Activated T-cell treated with anti-CD3 and anti-CD28 coated beads, Interleukin-2, amount 50 U/mL, for 4 hours (primary cell): ENCODE results near the gene CLDN16. TPM values are rescaled to one million over a fixed set of nuclear protein-coding genes. Genes with fewer than 3 reads are reported as not detected.
A peak's percentile ranks its signal among the peaks of the same experiment; 100 is the strongest.

Experiments
- ATAC-seq, 2 donors: fragments of 200-7000 bp; cut with Tn5 transposase; one replicate each; pipeline ENCODE4 v1.10.0; 2021
- DNase-seq: peaks from one replicate; pipeline ENCODE4 v3.0.0-alpha.2; 2020
- H3K27me3 Mint-ChIP-seq: one replicate; pipeline ENCODE4 v1.8.0; 2021; ENCODE audit warnings: low read depth, mixed read lengths
- H3K36me3 Mint-ChIP-seq: one replicate; pipeline ENCODE4 v1.8.0; 2022; ENCODE audit warnings: mixed read lengths; ENCODE audit not compliant: insufficient read depth
- H3K4me1 Mint-ChIP-seq: one replicate; pipeline ENCODE4 v1.8.0; 2021; ENCODE audit warnings: low read depth, mixed read lengths
- H3K4me3 Mint-ChIP-seq: one replicate; pipeline ENCODE4 v1.8.0; 2021; ENCODE audit warnings: mild to moderate bottlenecking, moderate library complexity, mixed read lengths
- H3K9me3 Mint-ChIP-seq: one replicate; pipeline ENCODE4 v1.8.0; 2021; ENCODE audit warnings: mixed read lengths
- total RNA-seq, 3 donors: library from RNA; stranded (reverse); gene quantifications; one replicate each; pipeline ENCODE4 v1.2.1, GENCODE V29; 2021

Gene CLDN16
- total RNA-seq = not detected

- Mint-ChIP-seq H3K36me3 (no peaks in the 10 kb centered on the region), H3K9me3 (no peaks in the 10 kb centered on the region), H3K4me3 (no peak within 1 kb of the TSS), H3K4me1 (no peaks in the 10 kb centered on the region), H3K27me3 (peaks cover 2% of the 10 kb centered on the region)
- DNase-seq (no peak), ATAC-seq (no peak)
Observed at GRCh38 chr3:190387578-190388213, at the start of gene CLDN16. Gene CLDN16, plus strand, starts transcription at chr3:190388163. Its CDS starts 167 bp downstream, at chr3:190388330.

- no peaks in the 10 kb centered on the region for H3K36me3 Mint-ChIP-seq
- DNase-seq (no peak), ATAC-seq (no peak)
- H3K4me3 Mint-ChIP-seq = no peak overlapping the region
- peaks cover 3% of the 10 kb centered on the region for H3K9me3 Mint-ChIP-seq
- H3K4me1 Mint-ChIP-seq = no peaks in the 10 kb centered on the region
- H3K27me3 Mint-ChIP-seq = no peaks in the 10 kb centered on the region
Observed at GRCh38 chr3:190338717-190339116, 49.2 kb upstream of the CLDN16 start.

GRCh38 chr3:190339130-190339529 lies 48.8 kb upstream of the CLDN16 start:
- peaks cover 3% of the 10 kb centered on the region for H3K9me3 Mint-ChIP-seq
- no peak overlapping the region for H3K4me3 Mint-ChIP-seq
- no peak for ATAC-seq
- no peaks in the 10 kb centered on the region for H3K4me1 Mint-ChIP-seq
- DNase-seq = no peak
- no peaks in the 10 kb centered on the region for H3K27me3 Mint-ChIP-seq
- H3K36me3 Mint-ChIP-seq = no peaks in the 10 kb centered on the region

- Mint-ChIP-seq H3K4me3 (no peak overlapping the region), H3K9me3 (peaks cover 3% of the 10 kb centered on the region), H3K36me3 (no peaks in the 10 kb centered on the region), H3K27me3 (no peaks in the 10 kb centered on the region), H3K4me1 (no peaks in the 10 kb centered on the region)
- ATAC-seq (peak in 1 of 2 donors; percentile 43), DNase-seq (no peak)
Observed at GRCh38 chr3:190340071-190340470, 47.9 kb upstream of the CLDN16 start.

- peaks cover 3% of the 10 kb centered on the region for H3K27me3 Mint-ChIP-seq
- DNase-seq (no peak), ATAC-seq (no peak)
- H3K9me3 Mint-ChIP-seq = peaks cover 3% of the 10 kb centered on the region
- H3K36me3 Mint-ChIP-seq = no peaks in the 10 kb centered on the region
- no peaks in the 10 kb centered on the region for H3K4me1 Mint-ChIP-seq
- no peak overlapping the region for H3K4me3 Mint-ChIP-seq
Observed at GRCh38 chr3:190345027-190345821, 42.7 kb upstream of the CLDN16 start.

GRCh38 chr3:190345878-190346277 lies 42.1 kb upstream of the CLDN16 start:
- no peaks in the 10 kb centered on the region for H3K36me3 Mint-ChIP-seq
- no peak for ATAC-seq
- no peak for DNase-seq
- H3K4me1 Mint-ChIP-seq = no peaks in the 10 kb centered on the region
- no peaks in the 10 kb centered on the region for H3K9me3 Mint-ChIP-seq
- no peak overlapping the region for H3K4me3 Mint-ChIP-seq
- H3K27me3 Mint-ChIP-seq = peaks cover 5% of the 10 kb centered on the region

GRCh38 chr3:190346541-190346940 lies 41.4 kb upstream of the CLDN16 start:
- ATAC-seq = no peak
- Mint-ChIP-seq H3K4me3 (no peak overlapping the region), H3K36me3 (no peaks in the 10 kb centered on the region), H3K4me1 (no peaks in the 10 kb centered on the region), H3K9me3 (no peaks in the 10 kb centered on the region), H3K27me3 (peaks cover 7% of the 10 kb centered on the region)
- no peak for DNase-seq

GRCh38 chr3:190352861-190353457 lies 35.0 kb upstream of the CLDN16 start:
- Mint-ChIP-seq H3K4me3 (no peak overlapping the region), H3K9me3 (peaks cover 5% of the 10 kb centered on the region), H3K36me3 (no peaks in the 10 kb centered on the region), H3K4me1 (no peaks in the 10 kb centered on the region), H3K27me3 (peaks cover 11% of the 10 kb centered on the region)
- DNase-seq (no peak), ATAC-seq (no peak)

- no peak overlapping the region for H3K4me3 Mint-ChIP-seq
- ATAC-seq = no peak
- H3K4me1 Mint-ChIP-seq = no peaks in the 10 kb centered on the region
- H3K27me3 Mint-ChIP-seq = peaks cover 7% of the 10 kb centered on the region
- no peak for DNase-seq
- H3K9me3 Mint-ChIP-seq = peaks cover 5% of the 10 kb centered on the region
- no peaks in the 10 kb centered on the region for H3K36me3 Mint-ChIP-seq
Observed at GRCh38 chr3:190356246-190356645, 31.7 kb upstream of the CLDN16 start.

- peaks cover 10% of the 10 kb centered on the region for H3K27me3 Mint-ChIP-seq
- H3K9me3 Mint-ChIP-seq = peaks cover 5% of the 10 kb centered on the region
- H3K4me1 Mint-ChIP-seq = no peaks in the 10 kb centered on the region
- ATAC-seq (no peak), DNase-seq (no peak)
- no peaks in the 10 kb centered on the region for H3K36me3 Mint-ChIP-seq
- H3K4me3 Mint-ChIP-seq = no peak overlapping the region
Observed at GRCh38 chr3:190357468-190357867, 30.5 kb upstream of the CLDN16 start.

GRCh38 chr3:190359813-190360212 lies 28.1 kb upstream of the CLDN16 start:
- no peak for DNase-seq
- Mint-ChIP-seq H3K9me3 (no peaks in the 10 kb centered on the region), H3K4me1 (no peaks in the 10 kb centered on the region), H3K27me3 (peaks cover 8% of the 10 kb centered on the region), H3K36me3 (no peaks in the 10 kb centered on the region), H3K4me3 (no peak overlapping the region)
- no peak for ATAC-seq

- peaks cover 8% of the 10 kb centered on the region for H3K27me3 Mint-ChIP-seq
- no peak overlapping the region for H3K4me3 Mint-ChIP-seq
- no peak for ATAC-seq
- DNase-seq = no peak
- H3K36me3 Mint-ChIP-seq = no peaks in the 10 kb centered on the region
- no peaks in the 10 kb centered on the region for H3K4me1 Mint-ChIP-seq
- H3K9me3 Mint-ChIP-seq = no peaks in the 10 kb centered on the region
Observed at GRCh38 chr3:190360228-190360627, 27.7 kb upstream of the CLDN16 start.

GRCh38 chr3:190361791-190362190 lies 26.2 kb upstream of the CLDN16 start:
- no peak for ATAC-seq
- Mint-ChIP-seq H3K4me3 (no peak overlapping the region), H3K9me3 (no peaks in the 10 kb centered on the region), H3K27me3 (peaks cover 12% of the 10 kb centered on the region), H3K36me3 (no peaks in the 10 kb centered on the region), H3K4me1 (no peaks in the 10 kb centered on the region)
- DNase-seq = no peak

- Mint-ChIP-seq H3K36me3 (no peaks in the 10 kb centered on the region), H3K9me3 (no peaks in the 10 kb centered on the region), H3K27me3 (peaks cover 12% of the 10 kb centered on the region), H3K4me3 (no peak overlapping the region), H3K4me1 (no peaks in the 10 kb centered on the region)
- no peak for DNase-seq
- ATAC-seq = no peak
Observed at GRCh38 chr3:190362258-190362657, 25.7 kb upstream of the CLDN16 start.

- Mint-ChIP-seq H3K4me3 (no peak overlapping the region), H3K36me3 (no peaks in the 10 kb centered on the region), H3K9me3 (no peaks in the 10 kb centered on the region), H3K27me3 (peaks cover 7% of the 10 kb centered on the region), H3K4me1 (no peaks in the 10 kb centered on the region)
- ATAC-seq = no peak
- DNase-seq = no peak
Observed at GRCh38 chr3:190366133-190366532, 21.8 kb upstream of the CLDN16 start.
